ENCODE data around the gene TMPRSS13.
"Not testable (repeated sequence)": the region's sequence is repeated elsewhere in the genome, so short reads cannot be mapped to it uniquely, and the experiment has no call there.

The TMPRSS13 gene

GRCh38 chr11:117928446-117929141 is 608 bp downstream of the TMPRSS13 start:
- Histone ChIP-seq H4K91ac (ENCODE audit: low read depth, low read length) (peak overlapping the region; percentile 37), H2BK12ac (ENCODE audit: low read length) (no peak overlapping the region), H3K36me3 (ENCODE audit: control insufficient read depth in 1 of 2, insufficient read depth in 2 of 2, low read length in 2 of 2) (no peaks in the 10 kb centered on the region), H3K4me1 (ENCODE audit: control insufficient read depth in 1 of 2, insufficient read depth in 2 of 2, low read length in 2 of 2) (peaks cover 18 to 19% of the 10 kb centered on the region in 2 experiments), H4K12ac (ENCODE audit: low read depth, low read length) (no peak overlapping the region), H3K4me2 (ENCODE audit: low read length) (peak overlapping the region; percentile 37), H3K18ac (ENCODE audit: low read length) (no peak overlapping the region), H3K9me3 (ENCODE audit: insufficient read depth, low read depth, low read length) (no peaks in the 10 kb centered on the region), H3K4me3 (ENCODE audit: low read depth, low read length) (no peak overlapping the region), H3K27me3 (ENCODE audit: insufficient read depth, low read length) (no peaks in the 10 kb centered on the region), H3K9ac (ENCODE audit: low read length) (no peak overlapping the region), H2BK5ac (ENCODE audit: low read depth, low read length, poor library complexity) (no peak overlapping the region), H2BK120ac (ENCODE audit: insufficient read depth, low read length, poor library complexity) (no peak overlapping the region), H3K14ac (ENCODE audit: low read length) (no peak overlapping the region), H4K8ac (ENCODE audit: low read depth, low read length) (no peak overlapping the region), H3K4ac (ENCODE audit: low read depth, low read length) (no peak overlapping the region), H2AK5ac (ENCODE audit: low read length) (no peak overlapping the region), H3K23ac (ENCODE audit: low read length) (no peak overlapping the region), H3K27ac (ENCODE audit: low read depth, low read length) (peak overlapping the region; percentile 56), H2AFZ (ENCODE audit: insufficient read depth, low read length, poor library complexity) (no peak overlapping the region), H3K79me1 (ENCODE audit: low read length) (peaks cover 2% of the 10 kb centered on the region), H3K79me2 (ENCODE audit: control insufficient read depth, insufficient read depth, low read length, poor library complexity) (no peaks in the 10 kb centered on the region)
- peak in 1 of 2 donors; percentile 39 for DNase-seq
- no CpG with 5 or more reads among the region's 6 CpGs for WGBS (ENCODE audit: extremely low coverage, insufficient coverage, insufficient read length)

GRCh38 chr11:117927926-117928325 is 1.3 kb downstream of the TMPRSS13 start:
- H2BK120ac ChIP-seq (ENCODE audit: insufficient read depth, low read length, poor library complexity): no peak overlapping the region
- peaks cover 19 to 20% of the 10 kb centered on the region in 2 experiments for H3K4me1 ChIP-seq (ENCODE audit: control insufficient read depth in 1 of 2, insufficient read depth in 2 of 2, low read length in 2 of 2)
- H4K12ac ChIP-seq (ENCODE audit: low read depth, low read length): no peak overlapping the region
- no peak overlapping the region for H4K91ac ChIP-seq (ENCODE audit: low read depth, low read length)
- no peak overlapping the region for H3K27ac ChIP-seq (ENCODE audit: low read depth, low read length)
- H3K9ac ChIP-seq (ENCODE audit: low read length): no peak overlapping the region
- H3K79me1 ChIP-seq (ENCODE audit: low read length): peaks cover 2% of the 10 kb centered on the region
- no peak overlapping the region for H2AK5ac ChIP-seq (ENCODE audit: low read length)
- WGBS (ENCODE audit: extremely low coverage, insufficient coverage, insufficient read length): no CpG with 5 or more reads among the region's 3 CpGs
- no peak for DNase-seq
- H3K23ac ChIP-seq (ENCODE audit: low read length): no peak overlapping the region
- H3K14ac ChIP-seq (ENCODE audit: low read length): no peak overlapping the region
- no peak overlapping the region for H2BK12ac ChIP-seq (ENCODE audit: low read length)
- no peaks in the 10 kb centered on the region for H3K36me3 ChIP-seq (ENCODE audit: control insufficient read depth in 1 of 2, insufficient read depth in 2 of 2, low read length in 2 of 2)
- H2AFZ ChIP-seq (ENCODE audit: insufficient read depth, low read length, poor library complexity): no peak overlapping the region
- H3K4me2 ChIP-seq (ENCODE audit: low read length): no peak overlapping the region
- no peak overlapping the region for H4K8ac ChIP-seq (ENCODE audit: low read depth, low read length)
- no peak overlapping the region for H3K4me3 ChIP-seq (ENCODE audit: low read depth, low read length)
- no peak overlapping the region for H2BK5ac ChIP-seq (ENCODE audit: low read depth, low read length, poor library complexity)
- no peak overlapping the region for H3K18ac ChIP-seq (ENCODE audit: low read length)
- H3K27me3 ChIP-seq (ENCODE audit: insufficient read depth, low read length): no peaks in the 10 kb centered on the region
- H3K9me3 ChIP-seq (ENCODE audit: insufficient read depth, low read depth, low read length): no peaks in the 10 kb centered on the region
- no peaks in the 10 kb centered on the region for H3K79me2 ChIP-seq (ENCODE audit: control insufficient read depth, insufficient read depth, low read length, poor library complexity)
- no peak overlapping the region for H3K4ac ChIP-seq (ENCODE audit: low read depth, low read length)

GRCh38 chr11:117926166-117926565 is 3.0 kb downstream of the TMPRSS13 start:
- H3K4me3 ChIP-seq (ENCODE audit: low read depth, low read length); H2BK12ac ChIP-seq (ENCODE audit: low read length); H4K12ac ChIP-seq (ENCODE audit: low read depth, low read length); H2BK120ac ChIP-seq (ENCODE audit: insufficient read depth, low read length, poor library complexity); H3K9ac ChIP-seq (ENCODE audit: low read length); H3K4me2 ChIP-seq (ENCODE audit: low read length); H3K79me1 ChIP-seq (ENCODE audit: low read length); H3K27me3 ChIP-seq (ENCODE audit: insufficient read depth, low read length); H3K27ac ChIP-seq (ENCODE audit: low read depth, low read length); H3K4ac ChIP-seq (ENCODE audit: low read depth, low read length); H4K91ac ChIP-seq (ENCODE audit: low read depth, low read length); H3K79me2 ChIP-seq (ENCODE audit: control insufficient read depth, insufficient read depth, low read length, poor library complexity); H3K9me3 ChIP-seq (ENCODE audit: insufficient read depth, low read depth, low read length); H3K36me3 ChIP-seq (ENCODE audit: control insufficient read depth in 1 of 2, insufficient read depth in 2 of 2, low read length in 2 of 2); H4K8ac ChIP-seq (ENCODE audit: low read depth, low read length); H2AFZ ChIP-seq (ENCODE audit: insufficient read depth, low read length, poor library complexity); DNase-seq; H2BK5ac ChIP-seq (ENCODE audit: low read depth, low read length, poor library complexity); H3K23ac ChIP-seq (ENCODE audit: low read length); H2AK5ac ChIP-seq (ENCODE audit: low read length); H3K14ac ChIP-seq (ENCODE audit: low read length); H3K18ac ChIP-seq (ENCODE audit: low read length): not testable (repeated sequence)
- H3K4me1 ChIP-seq (ENCODE audit: control insufficient read depth in 1 of 2, insufficient read depth in 2 of 2, low read length in 2 of 2): peaks cover 19 to 24% of the 10 kb centered on the region in 2 experiments
- no CpG with 5 or more reads among the region's 7 CpGs for WGBS (ENCODE audit: extremely low coverage, insufficient coverage, insufficient read length)

GRCh38 chr11:117925198-117925925 is 3.8 kb downstream of the TMPRSS13 start:
- DNase-seq: no peak
- Histone ChIP-seq H3K27ac (ENCODE audit: low read depth, low read length) (no peak overlapping the region), H3K79me2 (ENCODE audit: control insufficient read depth, insufficient read depth, low read length, poor library complexity) (no peaks in the 10 kb centered on the region), H2AK5ac (ENCODE audit: low read length) (no peak overlapping the region), H3K4me1 (ENCODE audit: control insufficient read depth in 1 of 2, insufficient read depth in 2 of 2, low read length in 2 of 2) (peaks cover 18 to 26% of the 10 kb centered on the region in 2 experiments), H4K8ac (ENCODE audit: low read depth, low read length) (no peak overlapping the region), H3K18ac (ENCODE audit: low read length) (no peak overlapping the region), H4K12ac (ENCODE audit: low read depth, low read length) (no peak overlapping the region), H2AFZ (ENCODE audit: insufficient read depth, low read length, poor library complexity) (no peak overlapping the region), H2BK5ac (ENCODE audit: low read depth, low read length, poor library complexity) (no peak overlapping the region), H3K9ac (ENCODE audit: low read length) (no peak overlapping the region), H3K4me2 (ENCODE audit: low read length) (no peak overlapping the region), H4K91ac (ENCODE audit: low read depth, low read length) (no peak overlapping the region), H3K4me3 (ENCODE audit: low read depth, low read length) (no peak overlapping the region), H3K36me3 (ENCODE audit: control insufficient read depth in 1 of 2, insufficient read depth in 2 of 2, low read length in 2 of 2) (no peaks in the 10 kb centered on the region), H3K23ac (ENCODE audit: low read length) (no peak overlapping the region), H3K9me3 (ENCODE audit: insufficient read depth, low read depth, low read length) (no peaks in the 10 kb centered on the region), H2BK120ac (ENCODE audit: insufficient read depth, low read length, poor library complexity) (no peak overlapping the region), H3K14ac (ENCODE audit: low read length) (no peak overlapping the region), H3K27me3 (ENCODE audit: insufficient read depth, low read length) (no peaks in the 10 kb centered on the region), H3K4ac (ENCODE audit: low read depth, low read length) (no peak overlapping the region), H2BK12ac (ENCODE audit: low read length) (no peak overlapping the region), H3K79me1 (ENCODE audit: low read length) (peaks cover 2% of the 10 kb centered on the region)
- no CpG with 5 or more reads among the region's 11 CpGs for WGBS (ENCODE audit: extremely low coverage, insufficient coverage, insufficient read length)

Measured in trophoblast cell (in vitro differentiated cells and primary cell).